HS-27A (cell line): Measurements from ENCODE around the gene PRKAR1B.

Experiments
- DNase-seq: peaks from one replicate; pipeline ENCODE4 v3.0.0-alpha.2; 2012; ENCODE audit warnings: low read depth, missing footprints

Gene PRKAR1B

DNA sequence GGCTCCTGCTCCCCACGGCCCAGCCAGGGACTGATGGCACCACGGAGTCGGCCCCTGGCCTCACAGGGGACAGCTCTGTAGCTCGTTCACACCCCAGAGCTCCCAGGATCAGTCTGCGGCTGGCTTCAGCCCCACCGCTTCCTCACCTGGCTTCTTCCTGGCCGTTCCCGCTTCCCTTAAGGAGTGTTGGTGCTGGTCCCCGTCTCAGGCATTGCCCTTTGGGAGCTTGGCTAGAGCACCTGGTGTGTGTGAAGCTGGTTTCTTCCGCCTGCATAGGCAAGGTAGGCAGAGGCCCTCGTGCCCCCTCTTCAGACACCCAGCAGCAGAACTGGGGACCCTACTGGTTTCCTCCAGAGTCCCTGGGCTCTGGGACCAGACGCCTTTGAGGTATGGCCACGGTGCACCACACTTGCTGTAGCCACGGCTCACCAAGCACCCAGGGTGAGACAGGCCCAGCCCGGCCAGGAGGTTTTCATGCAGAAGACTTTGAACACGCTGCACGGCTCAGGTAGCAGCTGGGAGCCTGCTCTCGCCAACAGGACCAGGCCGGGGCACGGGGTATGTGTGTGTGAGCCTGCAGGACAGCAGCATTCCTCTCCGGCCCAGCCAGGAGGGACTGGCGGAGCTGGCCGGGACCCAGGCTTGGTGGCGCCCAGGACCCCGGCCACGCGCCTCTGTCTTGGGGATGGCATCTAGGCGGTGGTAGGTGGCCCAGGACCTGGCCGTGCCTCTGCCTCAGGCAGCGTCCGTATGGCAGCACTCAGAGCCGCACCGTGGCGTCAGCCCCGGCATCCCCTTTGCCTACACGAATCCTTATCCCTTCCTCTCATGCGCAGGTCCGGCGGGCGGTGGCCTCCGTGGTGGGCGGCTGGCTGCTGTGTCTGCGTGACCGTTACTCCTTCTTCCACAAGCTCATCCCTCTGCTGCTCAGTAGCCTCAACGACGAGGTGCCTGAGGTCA is 13.2 kb upstream of the PRKAR1B start:
- DNase-seq: no peak

DNA sequence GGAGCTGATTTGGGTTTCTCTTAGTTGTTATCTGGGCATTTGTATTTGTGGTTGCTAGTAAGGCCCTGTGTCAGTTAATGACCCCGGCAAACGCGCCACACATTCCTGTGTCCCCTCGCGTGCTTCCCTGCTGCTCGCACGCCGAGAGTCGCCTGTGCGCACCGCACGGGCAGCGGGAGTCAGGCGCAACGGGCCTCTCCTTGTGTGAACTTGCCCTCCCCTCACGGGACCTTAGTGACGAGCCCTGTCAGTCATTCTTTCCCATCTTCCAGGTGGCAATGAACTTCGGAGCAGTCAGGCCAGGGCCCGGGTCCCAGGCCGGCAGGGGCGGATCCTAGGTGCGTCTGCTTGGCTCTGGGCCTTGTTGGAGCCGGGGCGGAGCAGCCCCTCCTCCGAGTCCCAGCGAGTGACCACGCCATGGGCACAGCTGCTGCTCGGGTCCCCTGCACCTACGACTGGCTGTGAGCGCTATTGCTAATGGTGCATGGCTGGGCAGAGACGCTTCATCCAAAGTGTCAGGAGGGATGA is 12.4 kb upstream of the PRKAR1B start:
- DNase-seq: no peak

DNA sequence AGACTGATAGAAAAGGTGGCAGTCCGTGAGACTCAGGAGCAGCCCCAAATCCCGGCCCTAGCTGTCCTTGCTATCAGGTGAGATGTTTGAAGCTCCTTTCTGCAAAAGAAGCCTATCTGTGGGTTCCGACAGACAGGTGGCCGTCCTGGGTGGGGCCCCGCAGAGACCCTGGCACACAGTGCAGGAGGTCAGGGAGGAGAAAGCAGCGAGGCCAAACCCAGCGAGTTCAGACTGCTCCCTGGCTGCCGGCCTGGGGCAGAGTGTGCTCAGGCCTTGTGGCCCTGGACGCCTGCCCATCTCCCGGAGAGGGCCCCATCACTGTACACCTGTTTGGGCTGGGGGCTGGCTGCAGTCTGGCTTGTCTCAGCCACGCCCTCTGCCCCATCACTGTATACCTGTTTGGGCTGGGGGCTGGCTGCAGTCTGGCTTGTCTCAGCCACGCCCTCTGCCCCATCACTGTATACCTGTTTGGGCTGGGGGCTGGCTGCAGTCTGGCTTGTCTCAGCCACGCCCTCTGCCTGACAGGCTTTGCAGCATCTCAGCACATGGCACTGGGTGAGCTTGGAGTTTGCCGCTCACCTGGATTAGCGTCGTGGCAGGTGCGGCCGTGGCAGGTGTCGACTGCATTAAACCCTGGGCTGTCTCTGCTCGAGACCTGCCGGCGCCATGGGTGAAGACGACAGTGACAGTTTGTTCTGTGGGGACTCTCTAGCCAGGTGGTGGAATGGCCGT is 11.8 kb upstream of the PRKAR1B start:
- DNase-seq: no peak

GRCh38 chr7:738241-738640 is 11.2 kb upstream of the PRKAR1B start:
- DNase-seq: no peak

- DNase-seq: no peak
These were observed 7.7 kb upstream of the PRKAR1B start for GRCh38 chr7:734808-735207.

GRCh38 chr7:734214-734613 is 7.1 kb upstream of the PRKAR1B start:
- no peak for DNase-seq

- no peak for DNase-seq
These were observed 5.5 kb upstream of the PRKAR1B start for GRCh38 chr7:732556-732955.

DNA sequence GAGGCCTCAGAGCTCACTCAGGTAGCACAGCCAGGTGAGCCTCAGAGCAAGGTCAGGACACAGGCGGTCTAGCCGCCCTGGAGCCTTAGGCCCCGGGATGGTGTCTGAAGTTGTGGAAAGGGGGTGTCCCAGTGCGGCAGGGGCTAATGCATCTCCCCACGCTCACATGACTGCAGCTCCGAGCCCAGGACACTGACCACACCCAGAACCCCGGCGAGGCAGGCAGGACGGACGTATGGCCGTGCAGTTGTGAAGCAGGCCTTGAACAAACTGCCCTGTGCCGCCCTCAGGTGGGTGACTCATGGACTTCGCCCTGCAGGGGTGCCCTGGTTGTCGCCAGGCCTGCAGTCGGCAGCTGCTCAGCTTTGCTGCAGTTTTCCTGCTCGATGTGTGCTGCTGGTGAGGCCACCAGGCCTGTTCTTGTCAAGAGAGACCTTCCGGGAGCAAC is 5.0 kb upstream of the PRKAR1B start:
- no peak for DNase-seq

DNA sequence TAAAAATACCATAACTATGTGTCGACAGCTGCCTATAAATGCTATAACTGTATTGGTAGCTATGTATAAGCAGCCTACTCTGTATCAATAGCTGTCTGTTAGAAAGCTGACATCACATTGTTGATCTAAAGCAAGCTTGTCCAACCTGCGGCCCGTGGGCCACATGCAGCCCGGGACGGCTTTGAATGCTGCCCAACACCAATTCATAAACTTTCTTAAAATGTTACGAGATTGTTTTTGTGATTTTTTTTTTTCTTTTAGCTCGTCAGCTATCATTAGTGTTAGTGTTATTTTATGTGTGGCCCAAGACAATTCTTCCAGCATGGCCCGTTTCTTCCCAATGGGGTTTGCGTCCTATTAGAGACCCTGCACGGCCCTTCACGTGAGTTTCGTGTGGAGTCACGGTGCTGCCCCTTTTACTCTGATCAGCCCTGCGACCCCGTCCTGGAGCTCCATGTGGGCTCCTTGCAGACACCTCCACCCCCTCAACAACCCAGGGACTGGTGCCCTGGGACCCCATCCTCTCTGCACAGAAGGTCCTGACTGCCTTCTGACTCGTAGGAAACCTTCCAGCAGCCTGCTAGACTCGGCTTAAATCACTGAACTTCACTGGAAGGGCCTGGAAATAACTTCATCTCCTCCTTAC is 4.5 kb upstream of the PRKAR1B start:
- DNase-seq: no peak

DNA sequence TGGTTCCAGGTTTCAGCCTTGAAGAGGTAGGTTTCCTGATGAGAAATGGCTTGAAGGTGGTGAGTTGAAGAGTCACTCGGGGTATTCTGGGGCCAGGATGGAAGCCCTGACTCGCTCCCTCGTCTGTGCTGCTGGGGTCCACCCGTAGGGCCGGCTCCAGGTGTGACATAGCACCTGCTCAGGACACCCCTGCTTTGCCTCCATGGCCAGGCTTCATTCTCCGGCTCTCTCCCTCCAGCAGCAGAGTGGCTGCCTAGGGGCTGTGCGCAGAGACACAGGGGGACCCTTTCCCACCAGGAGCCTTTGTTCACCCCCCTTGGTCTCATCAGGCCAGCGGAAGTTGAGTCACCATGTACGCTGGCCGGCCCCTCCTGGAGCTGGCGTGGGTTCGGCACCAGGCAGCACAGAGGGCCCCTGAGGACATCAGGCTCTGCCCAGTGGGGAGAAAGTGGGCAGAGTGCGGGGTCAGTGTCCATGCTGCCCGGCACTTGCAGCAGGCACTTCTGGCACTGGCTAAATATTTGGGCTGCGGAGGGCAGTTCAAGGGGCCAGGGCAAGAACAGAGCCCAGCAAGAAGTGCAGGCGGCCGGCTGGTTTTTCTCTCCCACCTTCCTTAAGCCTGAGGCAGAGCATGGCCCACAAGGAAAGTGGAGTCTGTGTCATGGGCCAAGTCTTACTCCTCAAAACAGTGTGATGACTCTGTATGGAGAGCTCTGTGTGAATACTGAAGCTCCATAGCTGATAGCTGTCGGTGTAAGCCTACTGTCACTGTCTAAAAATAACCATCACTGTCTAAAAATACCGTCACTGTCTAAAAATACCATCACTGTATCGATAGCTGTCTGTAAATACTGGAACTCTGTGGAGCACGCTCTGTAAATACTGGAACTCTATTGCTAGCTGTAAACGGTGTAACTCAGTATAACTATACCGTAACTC is 3.7 kb upstream of the PRKAR1B start:
- DNase-seq: no peak

GRCh38 chr7:729140-730000 is 2.3 kb upstream of the PRKAR1B start:
- no peak for DNase-seq

DNA sequence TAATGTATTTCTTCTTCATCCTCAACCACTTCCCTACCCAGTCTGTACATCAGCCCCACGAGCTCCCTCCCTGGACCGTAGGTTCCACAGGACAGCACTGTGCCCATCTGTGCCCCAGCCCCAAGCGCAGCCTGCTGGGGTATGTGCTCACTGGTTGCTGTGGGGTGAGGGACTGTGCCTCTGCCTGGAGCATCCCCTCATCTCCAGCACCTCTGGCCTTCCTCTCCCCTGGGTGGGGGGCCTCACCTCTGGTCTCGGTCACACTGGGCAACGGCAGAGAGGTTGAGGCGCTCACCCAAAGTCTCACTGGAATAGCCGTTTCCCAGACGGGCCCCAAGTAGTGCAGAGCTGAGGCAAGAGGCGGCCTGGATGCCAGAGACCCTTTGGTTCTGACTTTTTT is 1.5 kb upstream of the PRKAR1B start:
- no peak for DNase-seq

DNA sequence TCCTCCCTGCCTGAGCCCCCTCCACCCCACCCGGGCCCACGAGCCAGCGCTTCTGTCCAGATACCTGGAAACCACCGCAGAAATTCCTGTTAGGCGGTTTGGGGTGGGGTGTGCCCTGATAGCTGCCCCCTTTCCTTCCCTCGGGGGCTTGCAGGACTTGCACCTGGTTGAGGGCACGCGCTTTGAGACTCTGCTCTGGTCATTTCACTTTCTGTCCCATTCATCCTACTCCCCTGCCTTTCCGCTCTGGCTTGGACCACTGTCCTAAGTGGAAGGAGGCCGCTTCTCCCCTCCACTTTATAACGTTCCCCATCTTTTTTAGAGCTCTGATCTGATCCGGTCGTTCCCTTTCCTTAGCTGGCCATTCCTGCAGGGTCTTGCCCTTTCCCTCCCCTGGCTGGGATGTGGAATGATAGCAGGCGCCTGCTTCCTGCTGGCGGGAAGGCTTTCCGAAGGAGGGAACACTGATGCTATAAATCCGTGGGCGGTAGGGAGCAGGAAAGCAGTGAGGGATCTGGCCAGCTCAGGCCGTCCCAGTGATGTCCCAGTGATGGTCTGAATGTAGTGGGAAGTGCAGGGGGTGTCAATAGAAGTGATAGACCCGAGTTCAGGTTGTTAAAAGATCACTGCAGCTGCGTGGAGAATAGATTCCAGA is 852 bp upstream of the PRKAR1B start:
- DNase-seq: no peak

- DNase-seq: no peak
These were observed 302 bp downstream of the PRKAR1B start for GRCh38 chr7:726854-727103.

DNA sequence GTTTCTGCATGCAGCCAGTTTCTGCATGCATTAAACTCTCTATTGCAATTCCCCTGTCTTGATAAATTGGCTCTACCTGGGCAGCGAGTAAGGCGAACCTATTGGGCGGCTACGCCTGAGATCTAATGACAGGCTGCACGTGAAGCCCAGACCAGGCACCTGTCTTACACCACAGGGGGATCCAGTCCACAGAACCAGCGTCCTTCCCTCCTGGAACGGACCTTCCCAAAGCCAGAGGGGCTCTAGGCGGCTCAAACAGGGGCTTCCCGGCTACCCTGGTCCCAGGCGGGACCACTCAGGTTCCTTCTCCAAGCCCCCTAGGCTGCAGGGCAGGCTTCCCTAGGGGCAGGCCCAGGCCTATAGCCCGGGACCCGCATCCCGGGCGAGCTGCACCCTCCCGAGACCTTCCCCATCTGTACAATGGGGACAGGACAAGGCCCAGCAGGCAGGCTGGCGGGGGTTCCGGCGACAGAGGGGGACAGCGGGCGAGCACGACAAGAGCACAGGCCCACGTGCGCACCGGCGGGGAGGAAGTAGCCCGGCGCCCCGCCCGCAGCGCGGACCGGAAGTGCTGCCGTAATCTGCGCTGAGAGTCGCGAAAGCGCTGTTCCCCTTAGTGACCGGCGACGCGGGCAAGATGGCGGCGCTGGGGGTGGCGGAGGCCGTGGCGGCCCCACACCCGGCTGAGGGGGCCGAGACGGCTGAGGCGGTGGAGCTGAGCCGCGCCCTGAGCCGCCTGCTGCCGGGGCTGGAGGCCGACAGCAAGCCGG is 812 bp downstream of the PRKAR1B start, which contains the start of gene DNAAF5:
Gene DNAAF5, plus strand, starts transcription at position 616 of the 770 bp plus-strand sequence. Its CDS starts 22 bp downstream, at position 638.
- peak; percentile 14 for DNase-seq

- no peak for DNase-seq
These were observed 1.7 kb downstream of the PRKAR1B start for GRCh38 chr7:725223-726005.

DNA sequence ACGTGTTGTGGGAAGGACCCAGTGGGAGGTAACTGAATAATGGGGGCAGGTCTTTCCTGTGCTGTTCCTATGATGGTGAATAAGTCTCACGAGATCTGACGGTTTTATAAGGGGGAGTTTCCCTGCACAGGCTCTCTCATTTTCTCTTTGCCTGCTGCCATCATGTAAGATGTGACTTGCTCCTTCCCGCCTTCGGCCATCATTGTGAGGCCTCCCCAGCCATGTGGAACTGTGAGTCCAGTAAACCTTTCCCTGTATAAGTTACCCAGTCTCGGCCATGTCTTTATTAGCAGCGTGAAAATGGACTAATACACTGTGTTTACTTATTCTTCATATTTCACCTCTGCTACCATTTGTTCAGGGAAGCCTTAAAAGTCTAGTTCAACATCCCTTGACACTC is 2.8 kb downstream of the PRKAR1B start:
- DNase-seq: no peak

DNA sequence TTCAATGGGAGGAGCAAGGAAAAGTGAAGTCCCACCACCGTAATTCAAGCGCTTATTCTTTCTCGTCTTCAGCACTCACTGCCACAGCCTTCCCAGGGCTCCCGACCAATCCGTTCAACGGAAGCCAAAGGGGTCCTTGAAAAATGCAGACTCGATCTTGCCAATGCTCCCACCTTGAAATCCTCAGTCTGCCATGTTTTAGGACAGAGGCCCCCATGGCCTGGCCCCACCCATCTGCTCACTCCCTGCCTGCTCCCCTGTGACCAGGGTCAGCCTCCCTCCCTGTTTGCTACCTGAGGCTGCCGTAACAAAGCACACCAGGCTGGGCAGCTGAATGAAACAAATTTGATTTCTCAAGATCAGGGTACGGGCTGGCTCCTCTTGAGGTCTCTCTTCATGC is 3.5 kb downstream of the PRKAR1B start:
- no peak for DNase-seq
